GM13976 (cell line): ENCODE results near the gene RGS16.

ENCODE experiments used
- DNase-seq: peaks from one replicate; pipeline ENCODE4 v3.0.0; 2012; ENCODE audit warnings: low spot score
- in situ Hi-C: fragments of 300-500 bp; cut with MboI; formaldehyde crosslinking; loops from one replicate; pipeline ENCODE4 v1.12.0; 2022; ENCODE audit warnings: low sequenced_read_pairs, mixed read lengths, inconsistent platforms; ENCODE audit not compliant: unreplicated experiment
- TF ChIP-seq, protein P1 (sequence below): IDR thresholded peaks from 2 replicates; pipeline ENCODE4 v1.5.1; 2012; ENCODE audit warnings: borderline replicate concordance, mild to moderate bottlenecking; ENCODE audit not compliant: insufficient read depth; ENCODE audit errors: extremely low read depth, missing control alignments, control extremely low read depth

RGS16 gene, protein sequence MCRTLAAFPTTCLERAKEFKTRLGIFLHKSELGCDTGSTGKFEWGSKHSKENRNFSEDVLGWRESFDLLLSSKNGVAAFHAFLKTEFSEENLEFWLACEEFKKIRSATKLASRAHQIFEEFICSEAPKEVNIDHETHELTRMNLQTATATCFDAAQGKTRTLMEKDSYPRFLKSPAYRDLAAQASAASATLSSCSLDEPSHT

DNA sequence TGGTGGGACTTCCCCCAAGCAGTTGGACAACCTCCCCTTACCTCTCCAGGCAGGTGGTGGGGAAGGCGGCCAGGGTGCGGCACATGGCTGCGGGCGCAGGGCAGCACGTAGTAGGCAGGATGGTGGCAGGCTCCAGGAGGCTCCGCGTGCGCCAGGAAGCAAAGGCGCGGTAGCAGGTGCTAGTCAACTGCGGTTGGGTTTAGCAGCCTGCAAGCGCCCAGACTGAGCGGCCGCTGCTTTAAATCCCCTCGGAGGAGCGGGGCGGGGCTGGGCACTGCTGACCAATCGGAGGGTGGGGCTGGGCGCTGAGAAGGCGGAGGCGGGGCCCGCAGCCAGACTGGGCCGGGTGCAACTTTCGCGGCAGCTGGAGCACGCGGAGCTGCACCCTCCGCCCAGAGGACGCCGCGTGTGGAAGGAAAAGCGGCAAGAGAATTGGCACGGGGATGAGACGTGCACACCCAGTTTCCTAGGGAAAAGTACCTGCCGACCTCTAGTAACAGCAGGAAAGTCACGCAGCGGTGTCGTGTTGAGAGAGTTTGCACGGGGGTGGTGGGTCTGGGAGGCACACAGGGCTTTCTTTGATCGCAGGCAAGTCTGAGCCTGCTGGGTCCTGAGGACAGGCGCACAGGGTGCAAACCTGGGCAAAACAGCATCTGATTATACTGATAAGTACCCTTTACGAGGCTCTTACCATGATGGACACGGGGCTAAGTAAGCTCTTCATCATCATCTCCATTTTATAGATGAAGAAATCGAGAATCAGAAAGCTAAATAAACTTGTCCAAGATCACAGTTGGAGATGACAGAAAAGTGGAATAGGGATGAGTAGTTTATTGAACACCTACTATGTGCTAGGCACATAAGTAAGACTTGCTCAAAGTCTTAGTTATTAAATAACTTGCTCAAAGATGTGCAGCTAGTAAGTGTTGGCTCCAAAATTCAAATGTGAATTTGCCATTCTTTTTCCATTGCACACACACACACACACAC is at the start of gene RGS16:
RGS16 (minus strand) TSS at position 215 of the 990 bp plus-strand sequence; CDS start at position 85, 130 bp downstream.
- TF ChIP-seq, protein P1, sequence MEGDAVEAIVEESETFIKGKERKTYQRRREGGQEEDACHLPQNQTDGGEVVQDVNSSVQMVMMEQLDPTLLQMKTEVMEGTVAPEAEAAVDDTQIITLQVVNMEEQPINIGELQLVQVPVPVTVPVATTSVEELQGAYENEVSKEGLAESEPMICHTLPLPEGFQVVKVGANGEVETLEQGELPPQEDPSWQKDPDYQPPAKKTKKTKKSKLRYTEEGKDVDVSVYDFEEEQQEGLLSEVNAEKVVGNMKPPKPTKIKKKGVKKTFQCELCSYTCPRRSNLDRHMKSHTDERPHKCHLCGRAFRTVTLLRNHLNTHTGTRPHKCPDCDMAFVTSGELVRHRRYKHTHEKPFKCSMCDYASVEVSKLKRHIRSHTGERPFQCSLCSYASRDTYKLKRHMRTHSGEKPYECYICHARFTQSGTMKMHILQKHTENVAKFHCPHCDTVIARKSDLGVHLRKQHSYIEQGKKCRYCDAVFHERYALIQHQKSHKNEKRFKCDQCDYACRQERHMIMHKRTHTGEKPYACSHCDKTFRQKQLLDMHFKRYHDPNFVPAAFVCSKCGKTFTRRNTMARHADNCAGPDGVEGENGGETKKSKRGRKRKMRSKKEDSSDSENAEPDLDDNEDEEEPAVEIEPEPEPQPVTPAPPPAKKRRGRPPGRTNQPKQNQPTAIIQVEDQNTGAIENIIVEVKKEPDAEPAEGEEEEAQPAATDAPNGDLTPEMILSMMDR = no peak
- peak; percentile 98 for DNase-seq
- in situ Hi-C loops = no loop called here

DNA sequence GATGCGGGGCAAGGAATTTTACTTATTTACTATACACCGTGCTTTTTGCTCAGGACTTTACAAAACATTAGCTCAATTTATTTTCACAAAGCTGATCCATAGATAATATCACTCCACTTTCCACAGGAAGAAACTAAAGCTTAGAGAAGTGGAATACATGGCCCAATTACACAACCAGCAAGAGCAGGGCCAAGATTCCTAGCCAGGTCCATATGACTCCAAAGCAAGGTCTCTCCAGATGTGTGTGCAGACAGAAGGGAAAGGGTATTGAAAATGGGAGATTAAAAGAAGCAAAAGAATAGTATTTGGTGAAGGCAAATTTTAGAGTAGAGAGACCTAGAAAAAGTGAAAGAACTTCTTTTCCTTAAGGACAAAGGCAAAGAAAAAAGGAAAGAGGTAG is 49.8 kb upstream of the RGS16 start:
- no peak for DNase-seq
- in situ Hi-C loops = no loop called here
- TF ChIP-seq, protein P1 = no peak

DNA sequence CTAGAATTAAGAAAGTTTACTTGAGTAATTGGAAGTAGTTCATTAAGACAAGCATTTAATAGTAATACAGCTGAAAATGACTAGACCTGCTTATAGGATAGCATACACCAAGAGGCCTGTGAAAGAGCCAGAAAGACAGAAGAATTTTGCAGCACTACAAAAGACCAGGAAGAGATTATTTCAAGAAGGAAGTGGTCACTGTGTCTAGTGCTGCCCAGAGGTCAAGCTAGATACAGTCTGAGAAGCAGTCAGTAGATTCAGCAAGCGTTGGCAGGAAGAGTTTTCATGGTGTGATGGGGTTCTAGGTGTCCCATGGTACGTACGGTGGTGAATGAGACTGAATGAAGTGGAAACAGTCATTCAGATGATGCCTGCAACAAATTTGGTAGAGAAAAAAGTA is 48.7 kb upstream of the RGS16 start:
- TF ChIP-seq, protein P1 = no peak
- in situ Hi-C loops = no loop called here
- DNase-seq = no peak

DNA sequence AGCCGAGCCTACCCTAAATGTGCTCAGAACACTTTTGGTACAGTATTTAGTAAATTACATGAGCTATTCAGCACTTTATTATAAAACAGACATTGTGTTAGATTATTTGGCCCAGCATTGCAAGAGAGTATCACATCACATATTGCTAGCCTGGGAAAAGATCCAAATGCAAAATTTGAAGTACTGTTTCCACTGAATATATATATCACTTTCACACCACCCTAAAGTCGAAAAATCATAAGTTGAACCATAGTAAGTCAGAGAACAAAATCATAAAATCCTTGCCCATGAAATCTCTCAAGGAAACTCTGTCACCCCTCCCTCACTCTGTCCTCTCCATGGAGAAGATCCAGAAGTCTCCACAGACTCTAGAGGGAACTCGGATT is 47.1 kb upstream of the RGS16 start:
- in situ Hi-C loops = no loop called here
- DNase-seq = no peak
- TF ChIP-seq, protein P1 = no peak

DNA sequence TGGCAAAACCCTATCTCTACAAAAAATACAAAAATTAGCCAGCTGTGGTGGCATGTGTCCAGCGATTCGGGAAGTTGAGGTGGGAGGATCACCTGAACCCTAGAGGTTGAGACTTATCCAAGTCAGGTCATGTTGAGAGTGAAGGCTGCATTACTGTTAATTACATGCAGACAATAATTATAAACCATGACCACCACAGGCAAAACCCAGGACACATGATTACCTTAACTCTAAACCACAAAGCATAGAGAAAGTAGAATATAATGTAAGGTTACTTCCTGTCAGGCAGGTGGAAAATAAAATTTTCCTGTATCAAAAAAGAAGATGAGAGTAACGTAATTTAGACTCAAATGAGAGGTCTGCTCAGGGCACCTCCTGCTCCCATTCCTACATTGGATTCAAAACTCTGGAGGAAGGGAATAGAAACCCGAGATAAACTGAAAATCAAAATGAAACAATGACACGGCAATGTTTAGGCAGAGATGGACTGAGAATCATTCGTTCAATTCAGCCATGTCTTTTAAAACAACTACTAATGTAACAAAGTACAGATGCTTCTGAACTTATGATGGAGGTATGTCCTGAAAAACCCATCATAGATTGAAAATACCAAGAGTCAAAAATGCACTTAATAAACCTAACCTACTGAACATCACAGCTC is 46.6 kb upstream of the RGS16 start:
- no peak for DNase-seq
- TF ChIP-seq, protein P1 = no peak
- in situ Hi-C loops = no loop called here

DNA sequence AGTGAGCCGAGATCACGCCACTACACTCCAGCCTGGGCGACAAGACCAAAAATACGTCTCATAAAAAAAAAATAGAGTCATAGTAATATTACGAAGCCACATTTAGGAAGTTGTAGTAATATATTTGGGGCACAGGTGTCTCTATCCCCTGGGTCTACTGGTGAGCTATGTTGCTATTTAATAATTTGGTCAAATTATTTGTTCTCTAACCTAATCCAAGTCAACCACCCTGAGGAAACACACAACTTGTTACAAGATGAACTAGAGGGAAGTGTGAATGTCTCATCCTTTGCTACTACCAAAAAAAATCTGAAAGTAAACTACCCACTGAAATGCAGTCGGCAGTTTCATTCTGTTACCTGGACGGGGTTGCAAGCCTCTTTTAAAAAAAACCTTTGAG is 44.9 kb upstream of the RGS16 start:
- TF ChIP-seq, protein P1 = no peak
- in situ Hi-C loops = no loop called here
- peak; percentile 46 for DNase-seq
